ENCODE measurements around the gene HHATL. TPM values are rescaled to one million over a fixed set of nuclear protein-coding genes. Genes with fewer than 3 reads are reported as not detected.

HHATL gene
- total RNA-seq, 2 experiments from 2014 or later: not detected

DNA sequence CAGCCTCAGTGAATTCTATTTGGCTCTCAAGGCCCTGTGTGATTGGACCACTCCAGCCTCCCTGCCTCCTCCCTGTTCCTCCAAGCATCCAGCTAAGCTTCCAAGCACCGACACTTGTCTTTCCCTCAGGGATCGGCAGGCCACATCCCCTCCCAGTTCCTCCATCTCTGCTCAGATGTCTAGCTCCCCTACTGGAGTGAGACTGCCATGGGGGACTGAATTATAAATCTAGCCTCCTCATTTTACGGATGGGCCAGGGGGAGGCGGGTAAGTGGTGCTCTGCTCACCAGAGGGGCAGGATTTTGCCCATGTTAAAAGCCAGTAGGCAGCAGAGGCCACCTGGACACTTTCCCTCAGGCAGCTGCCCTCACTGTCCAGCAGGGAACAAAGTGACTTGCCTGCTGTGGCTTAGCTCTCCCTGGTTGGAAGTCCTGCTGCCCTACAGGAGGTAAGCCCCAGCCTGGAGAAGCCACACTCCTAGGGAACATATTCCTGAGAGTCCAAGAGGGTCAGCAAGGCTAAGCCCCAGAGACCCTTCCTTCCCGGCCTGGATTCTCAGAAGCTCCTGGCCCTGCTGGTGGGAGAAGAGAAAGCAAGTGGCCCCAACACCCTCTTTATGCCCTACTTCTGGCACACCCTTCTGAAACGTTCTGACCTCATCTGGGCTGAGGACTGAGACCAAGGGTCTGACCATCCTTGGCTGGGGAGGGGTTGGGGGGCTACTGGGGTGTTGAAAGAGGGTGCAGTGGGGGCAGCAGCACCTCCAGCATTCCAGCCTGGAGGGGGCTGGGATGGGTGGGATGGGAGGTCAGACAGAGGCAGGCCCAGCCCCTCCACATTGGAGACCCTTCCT, 9.1 kb upstream of the HHATL start:
- DNase-seq (no peak), ATAC-seq (no peak)
- Mint-ChIP-seq H3K36me3 (ENCODE audit: low read depth) (no peaks in the 10 kb centered on the region), H3K4me3 (no peak overlapping the region), H3K4me1 (no peaks in the 10 kb centered on the region), H3K27ac (no peak overlapping the region), H3K27me3 (peaks cover 2% of the 10 kb centered on the region), H3K9me3 (ENCODE audit: low read depth) (no peaks in the 10 kb centered on the region)
- CTCF ChIA-PET: interaction anchor here (0.5 to 1.2 kb wide), 2 partner anchors 31 to 657 kb away, joined by 3 to 4 read pairs; no protein-coding TSS in a partner anchor
- intact Hi-C loops (cut with DNase I, micrococcal nuclease): no loop called here
- POLR2A ChIA-PET: no interaction called here

DNA sequence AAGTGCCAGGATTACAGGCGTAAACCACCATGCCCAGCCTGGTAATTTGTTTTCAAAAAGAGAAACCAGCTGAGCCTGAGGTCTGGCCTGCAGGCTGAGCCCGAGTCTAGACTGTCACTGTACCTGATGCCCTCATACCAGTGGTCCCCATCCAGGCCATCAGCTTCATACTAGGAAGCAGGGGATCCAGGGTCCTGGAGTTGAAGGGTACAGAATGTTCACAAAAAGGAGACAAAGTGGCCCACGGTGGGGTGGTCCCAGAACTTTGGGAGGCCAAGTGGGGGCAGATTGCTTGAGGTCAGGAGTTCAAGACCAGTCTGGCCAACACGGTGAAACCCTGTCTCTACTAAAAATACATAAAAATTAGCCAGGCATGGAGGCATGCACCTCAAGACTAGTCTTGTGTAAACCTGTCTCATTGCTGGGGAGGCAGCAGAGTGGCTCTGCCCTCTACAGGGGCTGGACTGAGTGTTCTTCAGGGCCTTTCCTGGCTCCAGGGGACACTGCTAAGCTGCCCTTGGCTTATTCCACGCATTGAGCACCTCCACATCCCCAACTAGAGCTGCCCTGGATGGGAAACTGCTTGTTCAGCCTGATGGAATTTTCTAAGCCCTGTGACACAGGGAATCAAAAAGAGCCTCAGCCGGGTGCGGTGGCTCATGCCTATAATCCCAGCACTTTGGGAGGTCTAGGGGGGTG, 7.9 kb upstream of the HHATL start:
- no peaks in the 10 kb centered on the region for H3K4me1 Mint-ChIP-seq
- no peak for ATAC-seq
- no peaks in the 10 kb centered on the region for H3K36me3 Mint-ChIP-seq (ENCODE audit: low read depth)
- H3K4me3 Mint-ChIP-seq: no peak overlapping the region
- CTCF ChIA-PET: no interaction called here
- peaks cover 2% of the 10 kb centered on the region for H3K27me3 Mint-ChIP-seq
- no peaks in the 10 kb centered on the region for H3K9me3 Mint-ChIP-seq (ENCODE audit: low read depth)
- no peak for DNase-seq
- intact Hi-C loops (cut with DNase I, micrococcal nuclease): no loop called here
- H3K27ac Mint-ChIP-seq: no peak overlapping the region
- POLR2A ChIA-PET: no interaction called here

DNA sequence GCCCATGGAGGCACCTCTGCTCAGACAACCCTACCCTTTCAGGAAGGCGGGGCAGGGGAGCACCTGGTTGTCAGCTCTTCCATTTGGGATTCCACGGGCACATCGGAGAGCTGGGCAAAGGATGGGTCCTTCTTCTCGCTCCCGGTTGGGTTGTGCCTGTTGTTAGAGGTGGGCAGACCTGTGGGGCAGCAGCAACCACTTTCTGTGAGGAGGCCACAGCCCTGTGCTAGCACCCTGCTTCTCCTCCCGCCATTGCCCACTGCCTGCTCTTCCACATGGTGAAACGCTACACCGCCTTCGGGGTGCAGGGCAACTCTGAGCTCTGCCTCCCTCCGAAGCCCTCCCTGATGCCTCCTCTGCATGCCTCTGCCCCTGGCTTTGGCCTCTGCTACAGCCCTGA, 7.0 kb upstream of the HHATL start:
- Mint-ChIP-seq H3K36me3 (ENCODE audit: low read depth) (no peaks in the 10 kb centered on the region), H3K4me1 (no peaks in the 10 kb centered on the region), H3K27ac (no peak overlapping the region), H3K27me3 (peaks cover 2% of the 10 kb centered on the region), H3K9me3 (ENCODE audit: low read depth) (no peaks in the 10 kb centered on the region), H3K4me3 (no peak overlapping the region)
- ATAC-seq (no peak), DNase-seq (no peak)
- intact Hi-C loops (cut with DNase I, micrococcal nuclease): no loop called here
- ChIA-PET CTCF (no interaction called here), POLR2A (no interaction called here)

DNA sequence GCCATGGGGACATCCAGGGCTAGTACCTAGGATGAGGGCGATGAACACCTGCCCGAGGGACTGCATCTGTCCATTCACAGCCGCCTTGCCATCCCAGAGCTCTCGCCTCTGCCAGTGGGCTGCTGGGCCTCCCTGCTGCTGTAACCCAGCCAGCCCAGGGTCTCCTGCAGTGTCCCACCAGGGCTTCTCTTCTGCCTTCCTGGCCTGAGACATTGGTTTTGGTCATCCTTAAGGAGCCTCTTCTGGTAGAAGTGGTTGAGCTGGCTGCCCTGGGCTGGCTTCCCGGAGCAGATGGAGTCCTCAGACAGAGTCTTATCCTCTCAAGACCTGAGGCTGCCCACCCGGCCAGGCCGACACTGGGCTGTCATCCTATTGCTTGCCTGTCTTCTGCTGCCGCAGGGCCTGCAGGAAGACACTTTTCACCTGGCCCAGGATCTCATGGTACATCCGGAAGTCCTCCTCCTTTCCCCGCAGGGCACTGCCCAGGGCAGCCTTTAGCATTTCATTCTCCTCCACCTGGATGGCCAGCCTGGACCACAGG, 6.1 kb upstream of the HHATL start:
- DNase-seq: no peak
- Mint-ChIP-seq H3K27me3 (no peaks in the 10 kb centered on the region), H3K36me3 (ENCODE audit: low read depth) (no peaks in the 10 kb centered on the region), H3K9me3 (ENCODE audit: low read depth) (no peaks in the 10 kb centered on the region), H3K4me1 (no peaks in the 10 kb centered on the region), H3K4me3 (no peak overlapping the region), H3K27ac (no peak overlapping the region)
- POLR2A ChIA-PET: no interaction called here
- intact Hi-C loops (cut with DNase I, micrococcal nuclease): no loop called here
- CTCF ChIA-PET: no interaction called here
- ATAC-seq: no peak

DNA sequence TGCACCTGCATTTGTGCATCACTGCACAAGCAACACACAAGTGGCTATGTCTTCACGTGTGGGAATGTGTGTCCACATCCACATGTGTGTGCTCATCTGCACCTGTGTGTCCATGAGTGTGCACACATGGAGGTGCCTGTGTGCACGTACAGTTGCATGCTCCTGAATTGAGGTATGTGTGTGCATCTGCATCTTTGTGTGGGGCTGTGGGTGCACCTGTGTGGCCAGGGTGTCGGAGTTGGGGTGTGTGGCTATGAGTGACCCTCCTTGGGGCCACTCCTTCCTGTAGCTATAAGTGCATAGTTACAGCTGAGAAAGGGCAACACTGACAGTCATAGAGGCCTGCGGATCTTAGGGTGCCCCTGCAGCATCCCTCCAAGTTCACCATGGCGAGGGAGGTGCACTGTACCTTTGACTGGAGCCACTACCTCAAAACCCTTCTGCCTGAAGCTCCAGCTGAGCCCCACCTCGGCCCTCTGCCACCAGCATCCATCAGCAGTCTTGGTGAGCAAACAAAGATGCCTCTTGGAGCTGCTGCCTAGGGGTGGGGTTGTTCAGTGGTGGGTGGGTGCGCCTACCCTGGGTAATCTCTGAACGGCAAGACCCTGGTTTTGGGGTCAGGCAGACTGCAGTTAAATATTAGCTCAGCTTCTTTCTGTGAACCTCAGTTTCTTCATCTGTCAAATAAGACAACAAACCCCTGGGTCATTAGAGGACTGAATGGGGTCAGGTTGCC, 5.2 kb upstream of the HHATL start:
- Mint-ChIP-seq H3K36me3 (ENCODE audit: low read depth) (no peaks in the 10 kb centered on the region), H3K9me3 (ENCODE audit: low read depth) (no peaks in the 10 kb centered on the region), H3K4me1 (no peaks in the 10 kb centered on the region), H3K4me3 (no peak overlapping the region), H3K27me3 (no peaks in the 10 kb centered on the region), H3K27ac (no peak overlapping the region)
- CTCF ChIA-PET: no interaction called here
- ATAC-seq (no peak), DNase-seq (no peak)
- intact Hi-C loops (cut with DNase I, micrococcal nuclease): no loop called here
- POLR2A ChIA-PET: no interaction called here

DNA sequence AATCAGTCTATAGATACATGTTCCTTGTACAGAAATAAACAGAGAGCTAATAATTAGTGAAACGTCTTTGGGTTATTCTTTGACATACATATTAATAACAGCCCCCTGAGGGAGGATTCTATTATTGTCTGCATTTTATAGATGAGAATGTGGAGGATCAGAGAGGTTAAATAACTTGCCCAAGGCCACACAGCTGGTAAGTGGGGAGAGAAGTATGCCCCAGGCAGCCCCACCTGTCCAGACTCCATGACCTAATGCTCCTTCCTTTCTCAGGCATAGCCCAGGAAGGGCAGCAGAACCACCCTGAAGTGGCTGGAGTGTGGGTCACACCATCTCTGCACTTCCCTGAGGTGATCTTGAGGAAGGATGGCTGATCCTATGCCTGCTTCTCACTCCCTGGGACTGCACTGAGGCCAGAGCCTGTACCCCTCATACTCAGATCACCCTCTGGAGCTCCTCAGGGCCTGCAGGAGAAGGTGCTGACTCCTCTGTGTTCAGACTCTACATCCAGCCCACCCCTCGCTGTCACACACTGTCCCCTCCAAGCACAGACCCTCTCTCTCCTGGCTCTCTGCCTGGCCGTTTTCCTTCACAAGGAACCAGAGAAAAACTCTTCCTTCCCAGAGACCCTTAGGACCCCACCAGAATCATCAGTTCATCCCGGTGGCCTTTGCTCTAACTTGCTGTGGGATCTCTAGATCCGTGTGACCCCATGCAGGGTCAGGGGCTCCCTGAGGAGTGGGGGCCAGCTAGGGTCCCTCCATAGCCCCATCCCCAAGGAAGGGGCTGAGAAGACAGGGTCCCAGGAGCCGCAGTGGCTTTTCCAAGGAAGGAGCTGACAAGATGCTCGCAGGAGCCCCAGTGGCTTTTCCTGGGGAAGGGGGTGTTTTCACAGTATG, 4.4 kb upstream of the HHATL start:
- ChIA-PET POLR2A (no interaction called here), CTCF (no interaction called here)
- H3K9me3 Mint-ChIP-seq (ENCODE audit: low read depth): no peaks in the 10 kb centered on the region
- no peaks in the 10 kb centered on the region for H3K36me3 Mint-ChIP-seq (ENCODE audit: low read depth)
- intact Hi-C loops (cut with DNase I, micrococcal nuclease): no loop called here
- no peaks in the 10 kb centered on the region for H3K27me3 Mint-ChIP-seq
- no peak overlapping the region for H3K27ac Mint-ChIP-seq
- no peak for DNase-seq
- ATAC-seq: no peak
- H3K4me1 Mint-ChIP-seq: no peaks in the 10 kb centered on the region
- no peak overlapping the region for H3K4me3 Mint-ChIP-seq

DNA sequence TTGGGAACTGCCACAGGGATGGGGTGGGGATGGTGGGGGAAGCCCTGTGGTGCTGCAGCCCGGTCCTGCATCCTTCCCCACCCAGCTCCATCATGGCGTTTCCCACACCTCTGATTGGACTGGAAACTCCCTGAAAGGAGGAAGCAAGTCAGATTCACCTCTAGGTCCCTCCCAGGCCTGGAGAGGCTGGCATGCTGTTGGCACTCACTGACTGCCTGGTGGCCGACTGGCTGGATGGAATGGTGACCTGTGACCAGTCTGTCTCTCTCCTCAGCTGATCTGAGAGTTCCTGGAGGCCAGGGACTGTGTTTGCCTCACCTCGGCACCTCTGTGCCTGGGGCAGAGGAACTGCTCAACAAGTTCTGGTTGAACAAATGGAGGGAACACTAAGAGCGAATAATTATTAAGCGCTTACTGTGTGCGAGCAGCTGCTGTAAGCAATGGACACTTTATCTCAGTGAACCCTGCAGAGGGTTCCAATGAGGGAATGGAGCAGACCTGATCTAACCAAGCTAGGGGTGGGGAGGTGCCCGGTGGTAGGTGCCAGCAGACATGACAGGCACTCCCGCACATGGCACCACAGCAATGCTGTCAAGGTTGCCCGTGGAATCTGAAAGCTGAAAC, 3.5 kb upstream of the HHATL start:
- ChIA-PET CTCF (no interaction called here), POLR2A (no interaction called here)
- Mint-ChIP-seq H3K4me3 (no peak overlapping the region), H3K9me3 (ENCODE audit: low read depth) (no peaks in the 10 kb centered on the region), H3K36me3 (ENCODE audit: low read depth) (no peaks in the 10 kb centered on the region), H3K4me1 (no peaks in the 10 kb centered on the region), H3K27me3 (peaks cover 2% of the 10 kb centered on the region), H3K27ac (no peak overlapping the region)
- no peak for ATAC-seq
- DNase-seq: no peak
- intact Hi-C loops (cut with DNase I, micrococcal nuclease): no loop called here

DNA sequence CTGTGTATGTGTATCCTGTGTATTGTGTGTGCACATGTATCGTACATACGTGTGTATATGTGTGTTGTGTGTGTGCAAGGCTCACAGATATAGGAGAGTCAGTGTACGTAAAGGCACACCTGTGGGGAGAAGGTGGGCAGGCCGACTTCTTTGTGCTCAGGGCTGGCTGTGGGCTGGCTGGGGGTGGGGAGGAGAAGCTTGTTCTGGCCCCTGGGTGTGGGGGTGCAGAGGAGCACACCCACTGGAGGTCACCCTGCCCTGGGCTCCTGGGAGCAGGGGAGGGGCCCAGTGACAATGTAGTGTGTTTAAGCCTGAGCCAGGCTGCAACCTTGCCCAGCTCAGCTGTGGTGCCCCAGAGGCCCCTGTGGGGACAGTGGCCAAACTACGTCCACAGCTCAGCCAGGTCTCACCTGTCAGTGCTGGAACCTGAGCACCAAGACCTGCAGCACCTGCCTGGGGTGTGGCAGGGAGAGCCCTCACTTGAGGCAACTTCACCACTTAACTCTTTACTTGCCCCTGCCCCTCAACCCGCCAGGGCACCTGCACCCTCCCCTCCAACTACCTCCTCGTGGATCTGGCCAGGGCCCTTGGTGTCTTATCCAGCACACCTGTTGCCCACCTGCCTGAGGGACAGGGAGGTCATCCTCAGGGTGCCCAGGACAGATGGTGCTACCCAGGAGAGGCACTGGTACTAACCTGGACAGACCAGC, 2.6 kb upstream of the HHATL start:
- Mint-ChIP-seq H3K36me3 (ENCODE audit: low read depth) (no peaks in the 10 kb centered on the region), H3K27ac (no peak overlapping the region), H3K27me3 (peaks cover 4% of the 10 kb centered on the region), H3K4me1 (no peaks in the 10 kb centered on the region), H3K4me3 (no peak overlapping the region), H3K9me3 (ENCODE audit: low read depth) (no peaks in the 10 kb centered on the region)
- CTCF ChIA-PET: interaction anchor here (0.6 kb wide), 1 partner anchor 299 kb away, joined by 4 read pairs; no protein-coding TSS in a partner anchor
- POLR2A ChIA-PET: no interaction called here
- ATAC-seq: no peak
- DNase-seq: no peak
- intact Hi-C loops (cut with DNase I, micrococcal nuclease): no loop called here

DNA sequence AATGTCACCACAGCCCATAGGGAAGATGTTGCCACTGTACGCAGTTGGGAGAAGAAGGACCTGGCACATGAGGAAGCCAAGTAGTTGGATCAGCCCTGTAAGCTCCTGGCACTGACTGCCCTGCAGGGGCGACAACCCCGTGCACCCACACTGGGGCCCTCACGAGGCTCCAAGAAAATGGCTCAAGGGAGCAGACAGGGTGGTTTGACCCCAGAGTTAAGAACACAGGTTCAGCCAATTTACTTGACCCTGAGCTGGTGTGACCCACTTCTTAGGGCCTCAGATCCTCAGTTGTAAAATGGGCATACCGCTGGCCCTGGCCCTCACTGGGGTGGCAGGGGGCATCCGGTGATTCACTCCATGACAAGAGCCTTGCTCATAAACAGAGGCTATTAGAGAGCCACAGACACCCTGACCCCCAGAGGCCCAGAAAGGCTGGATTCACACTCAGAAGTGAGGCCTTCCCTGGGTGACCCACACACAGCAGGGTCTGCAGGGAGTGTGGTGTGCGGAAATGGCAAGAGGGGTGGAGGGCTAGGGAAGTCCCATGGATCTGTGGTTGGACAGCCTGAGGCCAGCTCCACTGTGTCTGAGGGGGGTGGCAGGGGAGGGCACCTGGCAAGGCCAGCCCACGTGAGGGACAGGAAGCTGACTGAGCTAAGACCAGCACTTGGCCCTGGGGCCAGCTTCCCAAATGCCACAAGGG, 1.7 kb upstream of the HHATL start:
- ATAC-seq (no peak), DNase-seq (no peak)
- Mint-ChIP-seq H3K9me3 (ENCODE audit: low read depth) (no peaks in the 10 kb centered on the region), H3K27ac (no peak overlapping the region), H3K4me1 (no peaks in the 10 kb centered on the region), H3K4me3 (no peak overlapping the region), H3K27me3 (peaks cover 9% of the 10 kb centered on the region), H3K36me3 (ENCODE audit: low read depth) (no peaks in the 10 kb centered on the region)
- ChIA-PET CTCF (interaction anchor here (0.6 kb wide), 1 partner anchor 300 kb away, joined by 4 read pairs; no protein-coding TSS in a partner anchor), POLR2A (no interaction called here)
- intact Hi-C loops (cut with DNase I, micrococcal nuclease): no loop called here

DNA sequence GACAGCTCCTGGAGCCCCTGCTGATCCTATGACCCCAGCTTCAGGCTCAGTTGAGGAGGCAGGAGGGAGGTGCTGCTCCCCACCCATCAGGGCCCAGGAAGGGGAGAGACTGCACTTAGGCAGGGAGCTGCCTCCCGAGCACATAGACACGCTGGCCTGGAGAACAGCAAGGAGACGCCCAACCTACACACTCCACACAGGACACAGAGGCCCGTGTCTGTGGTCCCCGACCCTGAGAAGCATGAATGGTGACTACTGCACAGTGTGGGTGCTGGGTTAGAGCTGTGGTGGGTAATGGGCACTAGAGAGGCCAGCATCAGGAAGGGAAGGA, 1.1 kb upstream of the HHATL start:
- ChIA-PET CTCF (no interaction called here), POLR2A (no interaction called here)
- Mint-ChIP-seq H3K4me1 (peaks cover 3% of the 10 kb centered on the region), H3K4me3 (no peak overlapping the region), H3K36me3 (ENCODE audit: low read depth) (no peaks in the 10 kb centered on the region), H3K27me3 (peaks cover 9% of the 10 kb centered on the region), H3K9me3 (ENCODE audit: low read depth) (no peaks in the 10 kb centered on the region), H3K27ac (no peak overlapping the region)
- ATAC-seq (no peak), DNase-seq (no peak)
- intact Hi-C loops (cut with DNase I, micrococcal nuclease): no loop called here

Data from activated CD4-positive, alpha-beta T cell treated with anti-CD3 and anti-CD28 coated beads for 36 hours (primary cell).